CD4-positive, alpha-beta T cell treated with Interleukin-17A for 1 hour (primary cell): ENCODE measurements around the gene PTGIS.

ENCODE experiments used
- DNase-seq: peaks from one replicate; pipeline ENCODE4 v3.0.0-alpha.2; 2020

PTGIS gene

DNA sequence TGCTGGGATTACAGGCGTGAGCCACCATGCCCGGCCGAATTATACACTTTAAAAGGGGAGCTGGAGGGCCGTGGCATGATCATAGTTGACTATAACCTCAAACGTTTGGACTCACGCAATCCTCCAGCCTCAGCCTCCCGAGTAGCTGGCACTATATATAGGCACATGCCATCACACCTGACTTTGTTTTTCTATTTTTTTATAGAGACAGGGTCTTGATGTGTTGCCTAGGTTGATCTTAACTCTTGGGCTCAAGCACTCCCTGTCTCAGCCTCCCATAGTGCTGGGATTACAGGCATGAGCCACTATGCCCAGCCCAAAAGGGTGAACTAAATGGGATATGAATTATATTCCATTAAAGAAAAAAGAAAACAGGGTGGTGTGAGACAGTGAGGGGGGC is 7.8 kb downstream of the PTGIS start:
- DNase-seq = no peak

DNA sequence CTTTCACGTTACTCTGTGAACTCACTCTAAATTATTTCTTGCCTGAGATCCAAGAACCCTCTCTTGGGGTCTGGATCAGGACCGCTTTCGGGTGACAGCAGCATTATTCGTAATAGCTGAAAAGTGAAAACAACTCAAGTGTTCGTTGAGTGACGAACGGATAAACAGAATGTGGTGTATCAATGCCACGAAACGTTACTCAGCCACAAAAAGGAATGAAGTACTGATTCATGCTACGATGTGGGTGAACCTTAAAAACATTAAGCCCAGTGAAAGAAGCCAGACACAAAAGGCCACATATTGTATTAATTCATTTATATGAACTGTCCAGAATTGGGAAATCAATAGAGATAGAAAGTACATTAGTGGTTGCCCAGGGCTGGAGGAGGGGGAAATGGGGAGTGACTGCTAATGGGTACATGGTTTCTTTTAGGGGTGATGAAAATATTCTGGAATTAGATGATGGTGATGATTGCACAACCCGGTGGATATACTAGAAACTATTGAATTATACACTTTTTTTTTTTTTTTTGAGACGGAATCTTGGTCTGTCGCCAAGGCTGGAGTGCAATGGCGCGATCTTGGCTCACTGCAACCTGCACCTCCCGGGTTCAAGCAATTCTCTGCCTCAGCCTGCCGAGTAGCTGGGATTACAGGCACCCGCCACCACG is 8.4 kb downstream of the PTGIS start:
- no peak for DNase-seq

DNA sequence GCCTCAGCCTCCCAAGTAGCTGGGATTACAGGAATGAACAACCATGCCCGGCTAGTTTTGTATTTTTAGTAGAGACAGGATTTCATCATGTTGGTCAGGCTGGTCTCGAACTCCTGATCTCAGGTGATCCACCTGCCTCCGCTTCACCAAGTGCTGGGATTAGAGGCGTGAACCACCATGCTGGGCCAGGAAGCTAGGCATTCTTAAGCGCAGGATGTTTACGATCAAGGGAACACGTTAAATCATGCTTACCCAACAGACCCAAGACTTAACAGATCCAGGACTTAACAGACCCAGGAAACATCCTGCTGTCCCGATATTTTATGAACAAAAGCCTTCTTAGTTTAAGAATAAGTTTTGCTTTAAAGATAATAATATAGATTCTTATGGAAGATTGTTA is 9.1 kb downstream of the PTGIS start:
- no peak for DNase-seq

DNA sequence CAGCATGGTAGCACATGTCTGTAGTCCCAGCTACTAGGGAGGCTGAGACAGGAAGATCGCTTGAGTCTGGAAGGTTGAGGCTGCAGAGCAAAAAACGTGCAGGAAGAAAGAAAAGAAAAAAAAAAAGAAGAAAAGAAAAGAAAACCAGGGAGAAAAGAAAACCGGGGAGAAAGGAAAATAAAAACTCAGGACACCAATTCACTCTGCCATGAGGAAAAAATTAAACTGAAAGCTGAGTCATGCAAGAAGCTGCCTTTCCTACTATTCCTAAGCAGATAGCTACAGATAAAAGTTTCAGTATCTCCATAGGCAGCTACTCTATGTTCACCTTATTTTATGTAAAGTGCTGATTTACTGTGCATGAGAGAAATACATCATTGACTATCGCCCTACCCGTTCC is 10.5 kb downstream of the PTGIS start:
- DNase-seq = no peak

DNA sequence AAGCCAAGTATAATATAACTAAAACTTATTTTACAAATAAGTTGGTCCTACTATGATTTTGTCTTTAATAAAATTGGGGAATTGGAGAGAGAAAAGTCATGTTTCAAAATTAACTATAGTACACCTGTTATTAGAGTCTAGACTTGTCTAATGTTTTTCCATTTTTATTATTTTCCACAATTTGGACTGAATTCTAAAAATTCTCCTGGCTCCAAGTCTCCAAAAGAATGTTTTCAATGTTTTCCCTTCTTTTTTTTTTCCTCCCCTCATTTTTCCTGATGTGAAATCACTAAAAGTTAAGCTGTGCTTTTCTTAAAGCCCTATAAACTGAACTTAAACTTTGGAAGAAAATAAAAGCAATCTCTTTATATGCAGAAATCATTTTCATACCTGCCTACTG is 11.3 kb downstream of the PTGIS start:
- no peak for DNase-seq

DNA sequence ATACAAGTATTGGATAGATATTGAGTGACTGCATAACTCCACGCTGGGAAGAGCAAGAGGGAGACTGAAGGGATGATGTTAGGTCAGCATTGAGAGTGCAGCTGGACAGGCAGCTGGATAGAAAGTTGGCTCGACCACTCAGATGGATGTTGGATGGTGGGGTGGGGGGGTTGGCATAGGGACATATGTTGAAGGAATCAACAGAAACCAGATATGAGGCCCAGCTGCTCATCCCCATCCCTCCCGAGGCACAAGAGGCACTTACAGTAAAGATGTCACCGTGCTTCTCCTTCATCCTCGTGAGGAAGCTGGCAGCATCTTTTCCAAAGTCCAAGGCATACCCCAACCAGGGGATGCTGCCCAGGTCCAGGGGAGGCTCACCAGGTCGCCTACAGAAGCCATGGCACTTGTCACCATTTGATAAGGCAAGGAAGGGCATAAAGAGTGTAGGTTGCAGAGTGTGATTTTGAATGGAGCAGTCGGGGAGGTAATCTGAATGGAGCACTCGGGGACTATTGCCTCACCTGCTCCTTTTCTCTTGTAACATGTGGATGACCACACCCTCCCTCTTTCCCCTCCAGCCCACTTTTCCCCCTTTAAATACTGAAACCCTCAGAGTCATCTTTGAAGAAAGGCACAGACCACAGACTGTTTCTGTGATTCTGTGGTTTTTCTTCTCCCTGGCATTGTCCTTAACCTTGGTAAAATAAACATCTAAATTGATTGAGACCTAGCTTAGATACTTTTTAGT is 18.0 kb downstream of the PTGIS start:
- no peak for DNase-seq

DNA sequence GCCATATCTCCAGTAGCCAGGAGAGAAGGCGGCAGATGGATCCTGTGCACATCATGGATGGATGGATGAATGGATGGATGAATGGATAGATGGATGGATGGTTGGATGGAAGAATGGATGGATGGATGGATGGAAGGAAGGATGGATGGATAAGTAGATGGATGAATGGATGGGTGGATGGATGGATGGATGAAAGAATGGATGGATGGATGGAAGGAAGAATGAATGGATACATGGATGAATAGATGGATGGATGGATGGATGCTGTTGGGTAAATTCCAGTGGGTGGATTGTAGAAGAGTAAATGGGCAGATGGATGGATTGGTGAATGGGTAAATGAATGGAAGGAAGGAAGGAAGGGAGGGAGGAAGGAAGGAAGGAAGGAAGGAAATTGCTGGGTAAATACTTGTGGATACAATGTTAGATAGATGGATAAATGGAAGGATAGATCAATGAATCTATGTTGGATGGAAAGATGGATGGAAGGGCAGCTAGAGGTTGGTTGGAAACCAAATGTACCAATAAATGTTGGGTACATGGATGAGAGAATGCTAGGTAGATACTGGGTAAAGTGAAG is 19.5 kb downstream of the PTGIS start:
- DNase-seq = no peak

DNA sequence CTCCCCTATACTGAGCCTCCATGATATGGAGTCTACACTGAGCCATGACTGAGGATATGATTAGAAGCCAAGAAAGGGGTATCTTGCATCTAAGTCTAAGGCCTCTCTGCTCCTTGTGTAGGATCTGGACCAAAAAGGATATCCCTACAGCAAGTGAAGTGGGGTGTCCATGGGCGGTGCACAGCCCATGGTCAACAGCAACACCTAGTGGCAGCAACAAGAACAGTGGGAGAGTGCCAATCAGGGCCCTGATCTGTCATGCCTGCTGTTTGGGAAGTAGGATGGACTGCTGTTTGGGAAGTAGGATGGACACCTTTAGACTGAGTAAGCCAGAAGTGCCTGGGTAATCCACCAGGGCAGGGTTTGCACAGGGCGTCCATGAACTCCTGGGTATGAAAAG is 22.4 kb downstream of the PTGIS start:
- no peak for DNase-seq

DNA sequence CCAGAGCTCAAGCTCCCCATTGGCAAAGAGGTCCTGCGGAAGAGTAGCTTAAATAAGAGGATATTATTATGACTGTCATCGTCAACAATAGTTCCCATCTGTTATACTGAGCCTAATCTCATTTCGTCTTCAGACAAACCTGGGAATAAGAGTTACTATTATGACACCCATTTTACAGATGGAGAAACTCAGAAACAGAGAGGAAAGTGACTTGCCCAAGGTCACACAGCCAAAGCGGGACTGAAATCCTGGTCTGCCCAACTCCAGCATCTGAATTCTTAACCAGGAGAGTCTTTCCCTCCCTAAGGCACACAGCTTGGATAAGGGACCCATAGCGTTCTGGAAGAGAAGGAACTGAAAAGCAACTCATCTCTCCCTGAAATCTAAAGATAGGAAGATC is 23.4 kb downstream of the PTGIS start:
- DNase-seq = no peak

DNA sequence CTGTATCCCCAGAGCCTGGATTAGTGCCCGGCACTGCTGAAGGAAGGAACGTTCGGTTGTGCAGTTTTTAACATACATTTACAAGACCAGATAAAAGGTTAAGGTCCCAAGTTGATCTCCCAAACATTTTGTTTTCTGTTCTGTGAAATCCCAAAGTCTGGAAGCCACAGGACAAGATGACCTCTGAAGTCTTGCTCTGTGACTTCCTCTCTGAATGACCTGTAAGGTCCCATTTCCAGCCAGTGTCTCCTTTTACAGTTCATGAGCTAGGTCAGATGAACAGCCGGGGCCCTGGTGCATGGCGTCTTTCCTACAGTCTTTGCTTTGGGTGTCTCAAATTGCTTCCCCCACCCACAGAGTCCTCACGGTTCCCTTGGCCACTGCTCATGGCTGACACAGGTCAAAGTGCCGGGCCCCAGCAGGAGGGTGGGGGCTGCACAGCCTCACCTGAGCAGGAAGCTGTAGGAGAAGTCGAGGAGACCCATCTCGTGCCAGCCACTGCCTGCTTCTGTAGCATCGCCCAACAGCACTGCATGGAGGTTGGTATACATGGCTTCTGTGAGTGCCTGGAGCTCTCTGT is 24.0 kb downstream of the PTGIS start:
- no peak for DNase-seq

DNA sequence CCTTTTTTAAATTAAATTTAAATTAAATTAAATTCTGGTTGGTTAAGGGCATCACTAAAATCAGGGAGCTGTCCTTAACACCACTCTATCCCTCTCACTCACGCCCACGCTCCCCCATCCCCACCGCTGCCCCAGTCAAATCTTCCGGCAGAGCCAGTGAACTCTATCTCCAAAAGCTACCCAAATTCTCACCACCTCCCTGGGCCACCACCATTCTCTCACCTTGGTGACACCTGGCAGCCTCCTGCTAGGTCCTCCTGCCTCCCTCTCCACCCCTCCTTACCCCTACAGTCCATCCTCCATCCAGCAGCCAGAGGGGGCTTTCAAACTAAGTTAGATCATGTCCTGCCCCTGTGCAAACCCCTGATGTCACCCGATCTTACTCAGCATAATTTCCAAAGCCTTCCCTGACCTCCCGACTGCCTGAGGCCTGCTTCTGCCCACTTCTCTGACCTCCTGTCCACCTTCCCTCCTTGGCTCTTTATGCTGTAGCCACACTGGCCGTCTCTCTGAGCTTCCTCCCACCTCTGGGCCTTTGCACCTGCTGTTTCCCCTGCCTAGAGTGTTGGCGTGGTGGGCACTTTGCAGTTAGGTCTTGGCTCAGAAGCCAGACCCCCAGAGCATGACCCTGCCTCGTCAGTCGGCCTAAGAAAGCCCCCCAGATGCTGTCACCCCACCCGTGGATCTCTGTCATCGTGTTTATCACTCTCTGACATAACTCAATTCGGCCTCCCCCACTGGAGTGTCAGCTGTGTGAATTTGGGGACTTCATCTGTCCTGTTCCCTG is 24.7 kb downstream of the PTGIS start:
- no peak for DNase-seq

DNA sequence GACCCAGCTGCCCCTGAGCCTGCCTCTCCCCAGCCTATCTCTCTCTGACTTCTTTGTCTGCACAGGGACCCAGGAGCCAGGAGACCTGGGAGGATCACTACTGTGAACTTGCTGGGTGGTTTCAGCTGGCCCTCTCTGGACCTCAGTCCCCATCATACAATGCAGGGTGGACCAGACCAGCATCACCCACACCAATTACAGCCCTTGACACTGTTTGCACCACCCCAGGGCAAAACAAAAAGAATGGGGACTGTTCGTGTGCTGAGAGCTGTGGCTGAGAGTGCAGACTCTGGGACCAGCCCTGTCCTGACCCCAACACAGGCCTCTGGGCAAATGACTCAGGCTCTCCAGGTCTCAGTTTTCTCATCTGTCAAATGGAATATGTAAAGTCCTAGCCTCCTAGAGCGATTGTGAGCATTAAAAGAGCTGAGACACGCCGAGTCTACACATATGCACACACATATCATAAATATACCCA is 25.4 kb downstream of the PTGIS start:
- DNase-seq = no peak

DNA sequence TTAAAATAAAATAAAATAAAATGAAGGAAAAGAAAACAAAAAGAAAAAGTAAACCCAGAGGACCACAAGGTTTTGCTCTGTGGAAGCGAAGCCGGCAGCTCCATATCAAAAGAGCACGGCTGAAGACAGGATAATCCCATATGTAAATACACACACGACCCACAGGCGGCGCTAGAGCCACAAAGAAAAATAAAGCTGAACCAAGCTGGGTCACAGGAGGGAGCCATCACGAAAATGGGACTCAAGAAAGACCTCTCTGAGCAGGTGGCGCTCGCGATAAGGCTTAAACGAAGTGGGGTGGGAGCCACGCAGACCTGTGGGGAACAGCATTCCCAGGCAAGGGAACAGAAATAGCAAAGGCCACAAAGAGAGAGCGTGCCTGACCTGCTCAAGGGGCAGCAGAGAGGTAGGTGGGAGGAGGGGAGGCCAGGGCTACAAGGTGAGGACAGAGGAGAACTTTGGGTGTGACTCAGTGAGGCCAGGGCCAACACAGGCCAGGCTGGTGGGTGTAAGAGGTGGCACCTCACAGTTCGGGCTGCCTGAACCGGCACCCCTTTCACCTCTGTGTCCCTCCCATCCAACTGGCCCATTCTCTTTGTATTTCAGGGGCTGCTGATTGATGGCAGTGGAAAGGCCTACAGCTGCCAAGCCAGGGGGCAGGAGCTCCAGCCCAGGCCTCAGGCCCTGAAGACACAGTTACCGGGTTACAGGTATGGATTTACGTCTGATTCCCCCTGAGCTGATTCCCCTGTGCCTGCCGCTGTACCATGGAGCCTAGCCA is 26.0 kb downstream of the PTGIS start:
- peak; percentile 70 for DNase-seq

DNA sequence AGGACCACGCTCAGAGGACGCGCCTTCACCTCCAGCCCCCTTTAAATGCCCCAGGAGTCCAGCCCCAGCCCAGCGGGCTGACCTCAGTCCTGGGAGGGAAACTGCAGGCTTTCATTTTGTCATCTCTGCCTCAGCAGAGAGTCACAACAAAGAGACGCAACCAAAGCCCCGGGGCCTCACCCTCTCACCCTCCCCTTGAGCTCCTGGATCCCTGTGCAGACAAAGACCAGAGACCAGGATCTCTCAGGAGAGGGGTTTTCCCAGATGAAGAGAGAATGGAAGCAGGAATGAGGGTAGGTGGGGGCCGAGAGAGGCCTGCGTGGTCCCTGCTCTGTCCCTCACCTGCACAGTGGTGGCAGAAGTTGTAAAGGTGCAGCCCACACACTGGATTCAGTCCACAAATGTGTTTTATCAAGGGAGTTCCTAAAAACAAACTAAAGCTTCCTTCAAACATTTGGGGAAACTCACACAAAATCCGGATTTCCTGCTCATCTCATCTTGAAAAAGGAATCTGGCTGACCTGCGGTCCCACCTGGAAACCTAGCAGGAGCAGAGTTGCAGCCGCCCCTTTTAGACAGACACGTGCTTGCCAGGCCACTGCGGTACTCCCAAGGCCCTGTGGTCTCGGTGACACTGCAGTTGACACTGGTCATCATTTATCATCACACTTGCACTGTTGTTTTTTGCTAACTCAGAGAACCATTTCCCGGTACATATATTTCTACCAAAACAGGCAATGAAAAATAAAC is 27.1 kb downstream of the PTGIS start:
- DNase-seq = no peak

DNA sequence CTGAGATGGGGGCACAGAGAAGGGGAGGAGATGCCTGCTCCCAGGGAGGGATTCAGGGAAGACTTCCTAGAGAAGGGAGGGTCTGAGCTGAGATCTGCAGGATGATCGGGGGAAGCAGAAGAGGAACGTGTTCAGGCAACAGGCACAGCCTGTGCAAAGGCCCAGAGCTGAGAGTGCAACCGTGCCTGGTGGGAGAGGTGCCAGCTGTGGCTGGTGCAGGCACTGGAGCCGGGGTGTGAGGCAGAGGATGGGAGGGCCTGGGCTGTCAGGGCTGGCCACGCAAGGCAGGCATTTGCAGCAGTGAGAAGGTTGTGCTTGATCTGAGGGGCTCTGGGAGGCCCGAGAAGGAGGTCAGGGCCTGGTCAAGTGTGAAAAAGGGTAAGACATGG is 27.7 kb downstream of the PTGIS start:
- no peak for DNase-seq

DNA sequence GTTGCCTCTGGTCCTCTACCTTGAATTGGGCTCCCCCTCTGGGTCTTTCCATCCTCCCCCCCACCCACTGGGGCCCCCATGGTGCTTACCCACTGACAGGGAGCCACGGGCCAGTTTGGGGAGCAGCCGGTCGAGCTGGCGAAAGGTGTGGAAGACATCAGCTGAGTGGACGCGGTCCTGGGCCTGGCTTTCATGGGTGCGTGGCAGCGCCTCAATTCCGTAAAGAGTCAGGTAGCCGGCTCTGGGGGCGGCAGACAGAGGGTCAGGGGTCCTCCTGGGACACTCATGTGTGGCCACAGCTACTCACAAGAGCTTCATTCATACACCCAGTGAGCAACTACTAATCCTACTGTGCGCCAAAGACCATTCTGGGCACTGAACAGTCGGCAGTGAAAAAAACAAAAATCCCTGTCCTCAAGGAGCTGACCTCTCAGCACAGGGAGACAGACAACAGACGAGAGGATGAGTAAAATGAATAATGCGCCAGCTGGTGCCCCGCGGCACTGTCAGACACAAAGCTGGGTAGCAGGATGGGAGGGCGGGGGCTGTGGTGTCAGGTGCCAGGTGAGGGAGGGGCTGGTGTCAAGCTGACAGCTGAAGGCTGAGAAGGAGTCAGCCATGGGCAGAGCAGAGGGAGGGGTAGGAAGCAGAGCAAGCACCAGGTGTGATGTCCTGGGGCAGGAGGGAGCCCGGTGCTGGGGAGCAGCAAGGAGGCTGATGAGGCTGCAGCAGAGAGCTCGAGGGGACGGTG is 28.3 kb downstream of the PTGIS start:
- DNase-seq = no peak

DNA sequence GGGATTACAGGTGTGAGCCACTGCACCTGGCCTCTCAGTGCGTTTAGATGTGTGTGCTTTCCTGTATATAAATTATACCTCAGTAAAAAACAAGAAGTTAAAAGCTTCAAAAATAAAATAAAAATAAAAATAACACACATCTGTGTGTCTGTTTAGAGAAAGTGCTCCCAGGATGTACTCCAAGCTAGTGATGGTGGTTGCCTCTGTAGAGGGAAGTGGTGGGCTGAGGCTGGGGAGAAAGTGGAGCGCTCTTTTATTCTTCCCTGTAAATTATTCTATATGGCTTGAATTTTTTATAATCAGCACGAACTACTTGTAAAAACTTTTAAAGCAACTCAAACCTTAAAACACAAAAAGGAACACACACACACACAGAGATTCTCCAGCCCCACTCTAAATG is 29.0 kb downstream of the PTGIS start:
- DNase-seq = no peak

DNA sequence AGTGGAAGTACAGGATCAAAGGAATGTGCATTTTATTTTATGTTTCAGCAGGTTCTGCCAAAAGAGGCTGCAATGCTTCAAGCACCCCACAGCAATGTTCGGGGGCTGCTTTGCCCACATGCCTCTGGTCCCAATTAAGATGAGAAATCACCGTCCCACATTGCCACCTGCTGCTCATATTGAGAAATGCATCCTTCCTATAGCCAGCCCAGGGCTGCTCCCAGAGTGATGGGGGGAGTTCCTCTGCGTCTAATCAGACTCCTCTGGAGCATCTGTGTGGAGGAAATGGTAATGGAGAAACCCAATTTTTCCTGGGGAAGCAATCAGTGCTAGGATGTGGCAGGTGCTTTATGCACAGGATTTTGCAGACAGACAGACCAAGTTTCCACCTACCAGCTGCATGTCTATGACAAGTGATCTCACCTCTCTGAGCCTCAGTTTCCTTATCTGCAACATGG is 33.7 kb downstream of the PTGIS start:
- peak; percentile 66 for DNase-seq

DNA sequence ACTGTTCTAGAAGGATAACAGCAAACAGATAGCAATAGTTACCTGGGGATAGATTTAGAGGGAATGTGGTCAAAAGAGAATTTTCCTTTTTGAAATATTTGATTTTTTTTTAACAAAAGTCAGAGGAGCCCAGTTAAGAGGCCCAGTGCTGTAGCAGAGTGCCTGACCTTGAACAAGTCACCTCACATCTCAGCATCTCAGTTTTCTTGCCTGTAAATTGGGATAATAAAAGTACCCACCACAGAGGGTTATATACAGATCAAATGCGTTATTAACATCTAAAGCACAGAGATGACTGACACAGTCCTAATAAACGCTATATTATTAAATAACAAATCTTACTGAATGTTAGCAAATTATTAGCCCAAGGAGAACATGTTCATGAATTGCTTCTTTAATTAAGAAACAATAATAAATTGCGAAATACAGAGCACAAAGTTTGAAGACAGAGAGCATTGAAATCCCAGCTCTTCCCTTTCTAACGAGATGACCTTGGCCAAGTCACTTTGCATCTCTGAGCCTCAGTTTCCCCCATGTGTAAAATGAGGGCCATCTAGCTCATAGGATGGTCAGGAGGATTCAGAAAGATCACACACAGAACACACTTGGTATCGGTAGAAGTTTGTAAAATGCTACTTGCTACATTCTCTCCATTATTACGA is 35.5 kb downstream of the PTGIS start:
- no peak for DNase-seq

DNA sequence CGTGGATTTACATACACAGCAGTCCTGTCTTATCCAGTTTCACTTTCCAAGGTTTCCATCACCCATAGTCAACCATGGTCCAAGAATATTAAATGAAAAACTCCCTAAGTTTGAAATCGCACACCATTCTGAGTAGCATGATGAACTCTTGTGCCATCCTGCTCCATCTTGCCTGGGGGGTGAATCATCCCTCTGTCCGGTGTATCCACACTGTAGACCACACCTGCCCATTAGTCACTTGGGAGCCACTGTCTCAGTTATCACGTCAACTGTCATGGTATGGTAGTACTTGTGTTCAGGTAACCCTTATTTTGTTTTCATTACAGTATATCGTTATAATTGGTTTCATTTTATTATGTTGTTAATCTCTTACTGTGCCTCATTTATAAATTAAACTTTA is 38.5 kb downstream of the PTGIS start:
- DNase-seq = no peak
